WTC11 (cell line): ENCODE data around the gene SIRT3. TPM values are rescaled to one million over a fixed set of nuclear protein-coding genes. Genes with fewer than 3 reads are reported as not detected.
A peak's percentile ranks its signal among the peaks of the same experiment; 100 is the strongest.

Source experiments
- ATAC-seq: fragments of 200-7000 bp; cut with Tn5 transposase; 2 replicates; pipeline ENCODE4 v1.10.0; 2021; ENCODE audit warnings: mild to moderate bottlenecking, moderate library complexity
- CTCF ChIA-PET: fragments of 300-600 bp; sonication (Branson Sonifier 250); formaldehyde crosslinking; loops from one replicate; lab custom pipeline; 2021; ENCODE audit warnings: antibody characterized with exemption; lab: Charles Lee
- POLR2A ChIA-PET: fragments of 350-600 bp; sonication (Branson Sonifier 250); formaldehyde crosslinking; loops from one replicate; lab custom pipeline; 2021; ENCODE audit warnings: antibody characterized with exemption; lab: Charles Lee
- DNase-seq: peaks from one replicate; pipeline ENCODE4 v3.0.0; 2021; ENCODE audit warnings: low spot score
- H3K27ac Mint-ChIP-seq: 2 replicates; pipeline ENCODE4 v1.8.0; 2021; ENCODE audit warnings: mixed read lengths
- H3K27me3 Mint-ChIP-seq: 2 replicates; pipeline ENCODE4 v1.8.0; 2021; ENCODE audit warnings: low read depth, mild to moderate bottlenecking, moderate library complexity, mixed read lengths
- H3K36me3 Mint-ChIP-seq: 2 replicates; pipeline ENCODE4 v1.8.0; 2021; ENCODE audit warnings: mixed read lengths
- H3K4me1 Mint-ChIP-seq: 2 replicates; pipeline ENCODE4 v1.8.0; 2022; ENCODE audit warnings: mixed read lengths
- H3K4me3 Mint-ChIP-seq: 2 replicates; pipeline ENCODE4 v1.8.0; 2021; ENCODE audit warnings: mild to moderate bottlenecking, moderate library complexity, mixed read lengths
- H3K9me3 Mint-ChIP-seq: 2 replicates; pipeline ENCODE4 v1.8.0; 2021; ENCODE audit warnings: mixed read lengths
- ATF2 ChIP-seq: sonication (generic); formaldehyde crosslinking; IDR thresholded peaks from 2 replicates; pipeline ENCODE4 v1.8.1; 2022; ENCODE audit warnings: low read depth, missing genetic modification reagents, borderline replicate concordance
- CDX4 ChIP-seq: fragments of 250-450 bp; sonication (Bioruptor Pico); IDR thresholded peaks from 2 replicates; pipeline ENCODE4 v1.9.0; 2021; ENCODE audit warnings: moderate library complexity, mild to moderate bottlenecking, inconsistent platforms, borderline replicate concordance
- CREB1 ChIP-seq: sonication (generic); formaldehyde crosslinking; IDR thresholded peaks from 2 replicates; pipeline ENCODE4 v1.8.0; 2023; ENCODE audit warnings: mild to moderate bottlenecking, missing genetic modification reagents
- CREM ChIP-seq: sonication (generic); formaldehyde crosslinking; IDR thresholded peaks from 2 replicates; pipeline ENCODE4 v1.8.1; 2022; ENCODE audit warnings: mild to moderate bottlenecking, missing genetic modification reagents, moderate library complexity
- E2F4 ChIP-seq: sonication (generic); formaldehyde crosslinking; IDR thresholded peaks from 2 replicates; pipeline ENCODE4 v1.8.1; 2022; ENCODE audit warnings: low read depth, mild to moderate bottlenecking, moderate library complexity, missing genetic modification reagents, borderline replicate concordance
- GRHL2 ChIP-seq: fragments of 250-450 bp; sonication (Bioruptor Pico); IDR thresholded peaks from 2 replicates; pipeline ENCODE4 v1.8.0; 2022; ENCODE audit warnings: mild to moderate bottlenecking, moderate library complexity; ENCODE audit not compliant: insufficient replicate concordance, severe bottlenecking
- OVOL2 ChIP-seq: fragments of 250-450 bp; sonication (Bioruptor Pico); IDR thresholded peaks from 2 replicates; pipeline ENCODE4 v1.9.0; 2021; ENCODE audit warnings: mild to moderate bottlenecking, borderline replicate concordance
- PREB ChIP-seq: sonication (generic); formaldehyde crosslinking; IDR thresholded peaks from 2 replicates; pipeline ENCODE4 v1.8.1; 2022; ENCODE audit warnings: mild to moderate bottlenecking, missing genetic modification reagents, moderate library complexity, borderline replicate concordance
- RELA ChIP-seq: sonication (generic); formaldehyde crosslinking; IDR thresholded peaks from 2 replicates; pipeline ENCODE4 v1.8.1; 2022; ENCODE audit warnings: missing genetic modification reagents, mild to moderate bottlenecking, borderline replicate concordance
- RORB ChIP-seq: fragments of 250-450 bp; sonication (Bioruptor Pico); IDR thresholded peaks from 2 replicates; pipeline ENCODE4 v1.9.0; 2021; ENCODE audit warnings: mild to moderate bottlenecking
- SMAD3 ChIP-seq: sonication (generic); formaldehyde crosslinking; IDR thresholded peaks from 2 replicates; pipeline ENCODE4 v1.8.0; 2022; ENCODE audit warnings: missing genetic modification reagents, mild to moderate bottlenecking, borderline replicate concordance
- SMAD4 ChIP-seq: sonication (generic); formaldehyde crosslinking; IDR thresholded peaks from 2 replicates; pipeline ENCODE4 v1.8.0; 2022; ENCODE audit warnings: mild to moderate bottlenecking, missing genetic modification reagents
- SOX15 ChIP-seq: fragments of 250-450 bp; sonication (Bioruptor Pico); IDR thresholded peaks from 2 replicates; pipeline ENCODE4 v1.9.0; 2021; ENCODE audit warnings: mild to moderate bottlenecking
- SP1 ChIP-seq: sonication (generic); formaldehyde crosslinking; conservative IDR thresholded peaks from 2 replicates; pipeline ENCODE4 v1.8.1; 2022; ENCODE audit warnings: missing genetic modification reagents
- TP53 ChIP-seq: sonication (generic); formaldehyde crosslinking; IDR thresholded peaks from 2 replicates; pipeline ENCODE4 v1.8.1; 2023; ENCODE audit warnings: mild to moderate bottlenecking, missing genetic modification reagents
- USF1 ChIP-seq: sonication (generic); formaldehyde crosslinking; IDR thresholded peaks from 2 replicates; pipeline ENCODE4 v1.8.0; 2022; ENCODE audit warnings: mild to moderate bottlenecking, missing genetic modification reagents
- ZBTB43 ChIP-seq: sonication (generic); formaldehyde crosslinking; IDR thresholded peaks from 2 replicates; pipeline ENCODE4 v1.8.1; 2023; ENCODE audit warnings: mild to moderate bottlenecking, missing genetic modification reagents
- ZNF138 ChIP-seq: sonication (generic); formaldehyde crosslinking; conservative IDR thresholded peaks from 2 replicates; pipeline ENCODE4 v1.8.1; 2022; ENCODE audit warnings: mild to moderate bottlenecking, moderate library complexity, missing genetic modification reagents
- total RNA-seq: library from RNA; stranded (reverse); gene quantifications from 3 replicates; pipeline ENCODE4 v1.2.3, GENCODE V29; 2021

Gene SIRT3
- total RNA-seq, 1 experiment from 2014 or later: 21.0 TPM

GRCh38 chr11:210803-211180 lies 25.4 kb downstream of the SIRT3 start:
- ChIA-PET POLR2A (no interaction called here), CTCF (no interaction called here)
- DNase-seq (no peak), ATAC-seq (no peak)
- Mint-ChIP-seq H3K4me3 (no peak overlapping the region), H3K4me1 (peaks cover 8% of the 10 kb centered on the region; the same call in 1 of the 2 replicates), H3K27ac (no peak overlapping the region), H3K9me3 (no peaks in the 10 kb centered on the region), H3K36me3 (peaks cover 41% of the 10 kb centered on the region), H3K27me3 (no peaks in the 10 kb centered on the region)
- TF ChIP-seq RELA (CRISPR knock-in tag): no peak
- no peak for TF ChIP-seq SOX15 (CRISPR knock-in tag)
- no peak for TF ChIP-seq USF1 (CRISPR knock-in tag)
- no peak for TF ChIP-seq E2F4 (CRISPR knock-in tag)
- TF ChIP-seq OVOL2 (CRISPR knock-in tag): no peak
- no peak for TF ChIP-seq SMAD4 (CRISPR knock-in tag)
- no peak for TF ChIP-seq SP1

GRCh38 chr11:210122-210802 lies 25.9 kb downstream of the SIRT3 start:
- POLR2A ChIA-PET: interaction anchor here (0.5 kb wide), 1 partner anchor 34 kb away, joined by 3 read pairs; no protein-coding TSS in a partner anchor
- Mint-ChIP-seq H3K27ac (no peak overlapping the region), H3K9me3 (no peaks in the 10 kb centered on the region), H3K4me1 (peaks cover 8% of the 10 kb centered on the region; the same call in 1 of the 2 replicates), H3K27me3 (no peaks in the 10 kb centered on the region), H3K4me3 (peak overlapping the region; percentile 97; the same call in 1 of the 2 replicates), H3K36me3 (peaks cover 38% of the 10 kb centered on the region)
- DNase-seq (no peak), ATAC-seq (no peak)
- TF ChIP-seq TP53 (CRISPR knock-in tag) (no peak), PREB (CRISPR knock-in tag) (no peak), SMAD3 (CRISPR knock-in tag) (no peak), CREB1 (no peak), CREM (CRISPR knock-in tag) (no peak), ATF2 (CRISPR knock-in tag) (no peak), GRHL2 (CRISPR knock-in tag) (no peak), ZNF138 (CRISPR knock-in tag) (no peak), RORB (no peak), ZBTB43 (CRISPR knock-in tag) (no peak), CDX4 (CRISPR knock-in tag) (no peak)
- CTCF ChIA-PET: interaction anchor here (1.3 kb wide), 1 partner anchor 40 kb away, joined by 8 read pairs; no protein-coding TSS in a partner anchor
